ENCODE data around the gene SSTR1.

SSTR1 gene, protein sequence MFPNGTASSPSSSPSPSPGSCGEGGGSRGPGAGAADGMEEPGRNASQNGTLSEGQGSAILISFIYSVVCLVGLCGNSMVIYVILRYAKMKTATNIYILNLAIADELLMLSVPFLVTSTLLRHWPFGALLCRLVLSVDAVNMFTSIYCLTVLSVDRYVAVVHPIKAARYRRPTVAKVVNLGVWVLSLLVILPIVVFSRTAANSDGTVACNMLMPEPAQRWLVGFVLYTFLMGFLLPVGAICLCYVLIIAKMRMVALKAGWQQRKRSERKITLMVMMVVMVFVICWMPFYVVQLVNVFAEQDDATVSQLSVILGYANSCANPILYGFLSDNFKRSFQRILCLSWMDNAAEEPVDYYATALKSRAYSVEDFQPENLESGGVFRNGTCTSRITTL

DNA sequence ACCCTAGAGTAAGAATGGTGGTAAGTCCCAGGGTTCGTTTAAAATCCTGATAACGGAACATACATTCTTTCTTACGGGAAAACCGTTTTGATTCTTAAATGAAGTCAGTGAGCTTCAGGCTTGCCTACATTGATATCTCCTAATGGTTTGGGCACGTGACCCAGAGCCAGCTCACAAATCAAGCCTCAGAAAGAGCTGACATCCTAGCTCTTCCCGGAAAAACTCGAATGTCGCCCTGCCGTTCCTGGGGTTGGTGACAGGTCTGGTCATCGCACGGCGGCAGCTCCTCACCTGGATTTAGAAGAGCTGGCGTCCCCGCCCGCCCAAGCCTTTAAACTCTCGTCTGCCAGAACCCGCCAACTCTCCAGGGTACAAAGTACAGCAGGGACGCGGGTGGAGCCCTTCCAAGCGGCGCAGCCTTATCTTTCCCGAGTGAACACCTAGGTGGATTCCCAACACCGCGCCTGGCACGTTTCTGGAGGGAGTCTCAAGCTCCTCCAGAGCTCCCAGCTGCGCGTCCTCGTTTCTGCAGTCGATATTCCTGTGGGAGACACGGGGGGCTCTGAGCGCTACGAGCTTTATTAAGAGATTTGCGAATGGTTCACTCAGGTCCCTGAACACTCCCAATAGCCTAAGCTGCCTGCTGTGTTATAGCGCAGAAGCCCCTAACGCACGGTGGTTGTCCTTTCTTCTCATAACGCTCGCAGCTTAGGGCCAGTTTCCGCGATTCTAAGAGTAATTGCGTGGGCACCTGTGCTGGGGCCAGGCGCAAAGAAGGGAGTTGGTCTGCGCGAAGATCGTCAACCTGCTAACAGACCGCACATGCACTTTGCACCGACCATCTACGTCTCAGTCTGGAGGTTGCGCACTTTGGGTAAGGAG, at the start of gene SSTR1:
TSS of gene SSTR1 (plus strand) at position 169 of the 882 bp plus-strand sequence. CDS start 1,486 bp downstream, outside the sequence.
- peak within 1 kb of the TSS; percentile 85 for H3K4me3 ChIP-seq (ENCODE audit: low read length)
- DNase-seq (ENCODE audit: low read depth), result peak; percentile 32
- TF ChIP-seq, protein P1, sequence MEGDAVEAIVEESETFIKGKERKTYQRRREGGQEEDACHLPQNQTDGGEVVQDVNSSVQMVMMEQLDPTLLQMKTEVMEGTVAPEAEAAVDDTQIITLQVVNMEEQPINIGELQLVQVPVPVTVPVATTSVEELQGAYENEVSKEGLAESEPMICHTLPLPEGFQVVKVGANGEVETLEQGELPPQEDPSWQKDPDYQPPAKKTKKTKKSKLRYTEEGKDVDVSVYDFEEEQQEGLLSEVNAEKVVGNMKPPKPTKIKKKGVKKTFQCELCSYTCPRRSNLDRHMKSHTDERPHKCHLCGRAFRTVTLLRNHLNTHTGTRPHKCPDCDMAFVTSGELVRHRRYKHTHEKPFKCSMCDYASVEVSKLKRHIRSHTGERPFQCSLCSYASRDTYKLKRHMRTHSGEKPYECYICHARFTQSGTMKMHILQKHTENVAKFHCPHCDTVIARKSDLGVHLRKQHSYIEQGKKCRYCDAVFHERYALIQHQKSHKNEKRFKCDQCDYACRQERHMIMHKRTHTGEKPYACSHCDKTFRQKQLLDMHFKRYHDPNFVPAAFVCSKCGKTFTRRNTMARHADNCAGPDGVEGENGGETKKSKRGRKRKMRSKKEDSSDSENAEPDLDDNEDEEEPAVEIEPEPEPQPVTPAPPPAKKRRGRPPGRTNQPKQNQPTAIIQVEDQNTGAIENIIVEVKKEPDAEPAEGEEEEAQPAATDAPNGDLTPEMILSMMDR (conservative IDR thresholded peaks at IDR 0.05; ENCODE audit: low read length), result no peak

DNA sequence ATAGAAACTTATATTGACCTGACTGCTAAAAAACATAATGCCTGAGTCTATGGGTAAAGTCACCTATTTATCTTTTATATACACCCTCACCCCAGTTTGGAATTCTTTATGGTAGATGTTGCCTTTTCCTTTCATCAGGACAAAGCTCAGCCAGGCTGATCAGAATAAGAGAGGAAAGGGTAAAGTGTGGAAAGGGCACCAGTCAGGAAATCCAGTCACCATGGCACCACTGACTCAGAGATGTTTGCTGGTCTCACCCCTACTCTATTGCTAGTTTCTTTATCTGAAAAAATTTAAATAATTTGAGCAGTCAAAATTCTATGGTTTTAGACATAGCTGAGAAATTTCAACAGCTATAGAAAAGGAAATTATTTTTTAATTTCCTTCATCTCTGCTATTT, 49.2 kb upstream of the SSTR1 start:
- no peak overlapping the region for H3K4me3 ChIP-seq (ENCODE audit: low read length)
- TF ChIP-seq, protein P1 (conservative IDR thresholded peaks at IDR 0.05; ENCODE audit: low read length), result no peak
- no peak for DNase-seq (ENCODE audit: low read depth)

GRCh38 chr14:38168416-38168815, 39.3 kb upstream of the SSTR1 start:
- no peak overlapping the region for H3K4me3 ChIP-seq (ENCODE audit: low read length)
- no peak for DNase-seq (ENCODE audit: low read depth)
- TF ChIP-seq, protein P1 (conservative IDR thresholded peaks at IDR 0.05; ENCODE audit: low read length), result no peak

DNA sequence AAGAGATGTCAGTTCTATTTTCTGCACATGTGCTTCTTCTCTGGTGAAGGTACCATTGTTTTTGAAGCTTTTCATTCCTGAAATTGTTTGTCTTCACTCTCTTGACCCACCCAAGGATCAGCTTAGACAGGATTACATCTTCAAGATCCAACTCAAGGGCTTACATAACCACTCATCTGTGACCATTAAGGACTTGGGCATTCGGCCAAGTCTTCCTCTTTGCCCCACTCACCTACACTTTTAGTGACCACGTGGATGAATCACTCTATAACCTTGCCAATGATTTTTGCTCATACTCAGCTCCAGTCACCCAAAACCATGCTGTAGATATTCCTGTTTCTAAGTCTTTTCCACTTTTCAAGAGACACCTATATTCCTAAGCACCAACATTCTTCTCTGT, 36.5 kb upstream of the SSTR1 start:
- TF ChIP-seq, protein P1 (conservative IDR thresholded peaks at IDR 0.05; ENCODE audit: low read length), result no peak
- no peak overlapping the region for H3K4me3 ChIP-seq (ENCODE audit: low read length)
- DNase-seq (ENCODE audit: low read depth), result peak; percentile 65

DNA sequence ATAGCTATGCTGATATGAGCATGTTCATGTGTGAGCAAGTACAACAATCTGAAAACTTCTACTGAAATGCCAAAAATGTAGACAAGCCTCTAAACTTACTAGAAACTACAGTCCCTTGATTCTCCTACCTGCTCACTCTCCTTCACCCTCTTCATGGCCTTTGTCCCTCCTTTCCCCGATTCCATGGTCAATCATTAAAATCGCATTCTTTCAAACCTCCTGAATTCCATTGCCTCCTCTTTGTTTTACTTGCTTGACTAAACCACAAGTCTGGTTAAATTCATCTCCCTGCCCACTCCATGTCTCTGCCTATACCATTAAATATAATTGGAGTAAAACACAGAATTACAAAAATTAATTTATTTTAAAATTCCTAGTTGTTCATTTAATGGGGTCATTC, 33.0 kb upstream of the SSTR1 start:
- TF ChIP-seq, protein P1 (conservative IDR thresholded peaks at IDR 0.05; ENCODE audit: low read length), result no peak
- H3K4me3 ChIP-seq (ENCODE audit: low read length), result no peak overlapping the region
- DNase-seq (ENCODE audit: low read depth), result no peak

- TF ChIP-seq, protein P1 (conservative IDR thresholded peaks at IDR 0.05; ENCODE audit: low read length), result no peak
- no peak for DNase-seq (ENCODE audit: low read depth)
- H3K4me3 ChIP-seq (ENCODE audit: low read length), result no peak overlapping the region
These were observed 32.0 kb upstream of the SSTR1 start for GRCh38 chr14:38175658-38176057.
